CD4-positive, alpha-beta T cell treated with Interleukin-12 subunit alpha and Interleukin-12 subunit beta, for 1 hour (primary cell): Measurements from ENCODE around the gene GRIN3B.
"Not testable (repeated sequence)": the region's sequence is repeated elsewhere in the genome, so short reads cannot be mapped to it uniquely, and the experiment has no call there.

Experiments
- DNase-seq: peaks from one replicate; pipeline ENCODE4 v3.0.0-alpha.2; 2020

The GRIN3B gene

DNA sequence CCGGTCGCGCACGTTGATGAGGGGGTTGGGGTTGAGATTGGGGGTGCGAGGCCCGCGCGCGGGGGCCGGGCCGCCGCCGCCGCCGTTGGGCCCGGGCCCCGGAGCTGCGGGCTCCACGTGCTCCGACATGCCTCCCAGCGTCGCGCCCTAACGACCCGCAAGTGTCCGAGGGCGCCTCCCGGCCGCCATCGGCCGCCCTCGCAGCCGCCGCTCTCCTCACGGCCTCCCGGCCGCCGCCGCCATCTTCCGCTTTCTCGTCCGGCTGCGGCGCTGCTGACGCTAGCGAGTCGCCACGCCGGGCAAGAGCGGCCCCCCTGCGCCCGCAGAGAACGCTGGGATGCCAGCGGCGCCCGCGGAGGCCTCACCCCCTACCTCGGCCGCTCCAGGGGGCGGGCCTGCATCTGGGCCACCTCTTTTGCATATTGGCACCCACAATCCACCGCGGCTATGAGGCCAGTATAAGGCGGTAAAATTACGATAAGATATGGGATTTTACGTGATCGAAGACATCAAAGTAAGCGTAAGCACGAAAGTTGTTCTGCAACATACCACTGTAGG is 20.7 kb downstream of the GRIN3B start, which contains the start of gene TMEM259:
TMEM259 (minus strand) TSS at position 256 of the 558 bp plus-strand sequence; CDS start at position 129, 127 bp downstream.
- DNase-seq, result peak; percentile 98

DNA sequence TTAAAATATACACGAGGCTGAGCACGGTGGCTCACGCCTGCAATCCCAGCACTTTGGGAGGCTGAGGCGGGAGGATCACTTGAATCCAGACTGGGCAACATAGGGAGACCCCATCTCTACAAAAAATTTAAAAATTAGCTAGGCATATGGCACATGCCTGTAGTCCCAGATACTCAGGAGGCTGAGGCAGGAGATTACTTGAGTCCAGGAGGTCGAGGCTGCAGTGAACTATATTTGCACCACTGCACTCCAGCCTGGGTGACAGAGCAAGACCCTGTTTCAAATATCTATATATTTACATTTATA is 23.6 kb downstream of the GRIN3B start:
- not testable (repeated sequence) for DNase-seq

DNA sequence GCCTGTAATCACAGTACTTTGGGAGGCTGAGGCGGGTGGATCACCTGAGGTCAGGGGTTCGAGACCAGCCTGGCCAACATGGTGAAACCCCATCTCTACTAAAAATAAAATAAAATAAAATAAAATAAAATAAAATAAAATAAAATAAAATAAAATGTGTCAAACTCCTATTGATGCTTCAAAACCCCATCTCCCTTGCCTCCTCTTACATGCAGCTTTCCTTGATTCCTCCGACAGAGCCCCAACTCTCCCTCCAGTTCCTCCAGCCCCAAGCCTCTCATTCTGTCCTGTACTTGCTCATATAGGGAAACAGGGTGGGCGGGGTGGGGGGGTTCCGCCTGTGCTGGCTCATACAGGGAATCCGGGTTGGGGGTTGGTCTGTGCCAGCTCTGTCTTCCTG is 24.9 kb downstream of the GRIN3B start:
- DNase-seq, result not testable (repeated sequence)

DNA sequence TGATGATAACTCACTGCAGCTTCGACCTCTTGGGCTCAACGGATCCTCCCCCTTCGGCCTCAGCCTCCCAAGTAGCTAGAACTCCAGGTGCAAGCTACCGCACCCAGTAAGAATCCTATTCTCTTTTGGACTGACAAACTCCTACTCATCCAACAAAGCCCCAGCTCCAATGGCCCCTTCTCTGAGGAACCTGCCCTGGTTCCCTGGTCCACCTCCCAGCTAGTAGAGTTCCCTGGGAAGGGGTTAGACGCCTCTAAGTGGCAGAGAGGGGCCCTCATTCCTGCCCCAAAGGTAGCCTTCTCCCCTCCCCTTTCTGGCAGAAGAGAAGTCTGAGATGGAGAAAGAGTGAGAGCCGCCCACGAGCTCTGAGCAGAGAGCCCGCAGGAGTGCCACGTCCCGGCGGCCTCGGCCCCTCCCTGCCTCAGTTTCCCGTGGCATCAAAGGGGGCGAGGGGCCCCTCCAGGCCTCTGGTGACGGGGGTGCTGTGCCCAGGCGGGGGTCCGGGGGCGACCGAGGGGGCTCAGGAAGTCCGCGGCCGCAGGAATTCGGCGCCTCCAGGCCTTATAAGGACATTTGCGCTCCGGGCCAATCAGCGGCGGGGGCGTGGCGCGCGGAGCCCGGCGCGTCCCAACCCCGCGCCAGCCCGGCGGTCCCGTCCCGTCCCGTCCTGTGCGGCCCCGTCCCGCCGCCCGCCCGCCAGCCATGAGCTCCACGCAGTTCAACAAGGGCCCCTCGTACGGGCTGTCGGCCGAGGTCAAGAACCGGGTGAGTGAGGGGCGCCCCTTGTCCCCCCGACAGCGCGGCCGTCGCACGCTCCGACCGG is 26.0 kb downstream of the GRIN3B start, which contains the start of gene CNN2:
CNN2 (plus strand) TSS at position 649 of the 823 bp plus-strand sequence; CDS start at position 703, 54 bp downstream.
- peak; percentile 66 for DNase-seq

DNA sequence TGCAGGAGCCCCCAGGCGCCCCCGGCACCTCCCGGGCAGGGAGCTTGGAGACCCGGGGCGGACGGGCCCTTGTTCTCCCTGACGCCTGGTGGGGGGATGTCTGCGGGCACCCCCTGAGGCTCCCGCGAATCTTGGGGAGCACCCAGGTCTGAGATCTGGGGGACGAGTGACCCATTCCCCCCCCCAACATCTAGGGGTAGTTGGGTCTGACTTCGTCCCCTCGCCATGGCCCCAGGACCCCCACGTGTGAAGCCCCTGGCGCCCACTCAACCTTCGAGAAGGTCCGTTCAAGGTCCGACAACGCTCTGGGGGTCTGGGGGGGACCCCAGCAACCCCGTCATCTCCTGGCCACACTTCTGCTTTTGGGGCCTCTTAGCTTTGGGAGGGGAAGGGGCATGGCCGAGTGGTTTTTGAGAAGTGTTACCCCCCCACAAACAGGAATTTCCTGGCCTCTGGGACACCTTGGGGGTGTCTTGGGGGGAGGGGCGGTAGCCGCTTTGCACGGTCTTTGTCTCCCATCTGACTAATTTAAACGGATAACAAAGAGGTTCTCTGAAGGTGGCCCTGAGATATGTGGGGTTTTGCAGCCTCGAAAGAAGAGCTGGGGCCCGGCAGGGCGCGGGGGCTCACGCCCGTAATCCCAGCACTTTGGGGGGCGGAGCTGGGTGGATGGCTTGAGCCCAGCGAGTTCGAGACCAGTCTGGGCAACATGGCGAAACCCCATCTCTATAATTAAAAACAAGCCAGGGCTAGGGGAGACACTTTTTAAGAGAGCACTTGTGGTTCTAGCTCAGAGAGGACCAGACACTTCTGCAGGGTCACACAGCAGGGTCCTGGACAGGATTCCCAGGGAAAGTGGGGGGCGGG is 26.8 kb downstream of the GRIN3B start:
- peak; percentile 37 for DNase-seq

DNA sequence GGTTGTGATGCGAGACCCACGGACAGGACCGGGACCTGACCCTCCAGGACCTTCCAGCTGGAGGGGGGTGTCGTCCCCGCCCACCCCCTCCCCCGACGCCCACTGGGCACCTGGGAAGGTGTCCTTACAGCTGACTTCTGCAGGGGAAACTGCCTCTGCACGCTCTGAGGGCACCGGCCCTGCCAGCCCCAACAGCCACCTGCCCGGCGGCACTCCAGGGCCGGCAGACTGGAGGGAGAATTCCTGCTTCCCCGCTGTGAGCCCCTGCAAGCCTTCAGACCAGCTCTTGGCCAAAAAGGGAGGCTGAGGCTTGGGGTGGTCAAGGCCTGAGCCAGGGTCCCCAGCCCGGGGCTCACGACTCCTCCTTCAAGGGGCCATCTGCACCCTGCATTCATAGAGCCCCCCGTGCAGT is 27.4 kb downstream of the GRIN3B start:
- no peak for DNase-seq

DNA sequence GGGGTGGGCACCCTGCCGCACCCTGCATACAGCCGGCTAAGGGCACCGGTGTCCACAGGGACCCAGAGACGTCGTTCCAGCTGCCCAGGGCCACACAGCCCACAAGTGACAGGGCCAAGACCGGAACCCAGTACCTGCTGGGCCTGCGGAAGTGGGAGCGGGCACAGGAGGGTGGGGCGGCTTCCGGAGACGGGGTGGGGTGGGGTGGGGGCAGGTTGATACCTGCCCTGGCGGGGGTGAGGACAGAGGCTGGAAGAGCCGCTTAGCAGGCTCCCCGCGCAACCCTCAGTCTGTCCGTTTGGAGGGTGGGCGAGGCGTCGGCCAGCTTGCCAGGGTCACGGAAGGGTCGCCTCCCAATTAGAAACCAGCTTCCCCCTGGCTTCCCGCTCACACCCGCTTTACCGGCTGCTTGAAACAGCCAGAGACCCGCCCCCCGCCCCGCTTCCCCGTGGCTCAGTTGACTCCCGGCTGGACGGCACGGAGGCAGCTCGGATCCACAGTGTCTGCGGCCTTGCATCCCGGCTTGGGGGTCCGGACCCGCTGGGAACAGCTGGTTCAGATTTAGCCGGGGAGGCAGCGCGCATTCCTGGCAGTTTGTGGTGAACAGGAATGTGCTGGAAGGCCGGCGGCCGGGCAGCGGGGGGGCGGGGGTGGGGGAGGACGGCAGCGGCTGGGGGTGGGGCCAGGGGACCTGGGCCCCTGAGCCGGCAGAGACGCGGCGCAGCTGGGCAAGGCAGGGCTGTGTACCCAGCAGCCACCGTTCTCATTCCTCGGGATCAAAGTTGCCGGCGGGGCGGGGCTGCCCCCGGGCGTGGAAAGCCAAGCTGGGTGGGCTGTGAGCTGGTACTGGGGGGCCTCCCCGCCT is 28.1 kb downstream of the GRIN3B start:
- DNase-seq, result peak; percentile 75

DNA sequence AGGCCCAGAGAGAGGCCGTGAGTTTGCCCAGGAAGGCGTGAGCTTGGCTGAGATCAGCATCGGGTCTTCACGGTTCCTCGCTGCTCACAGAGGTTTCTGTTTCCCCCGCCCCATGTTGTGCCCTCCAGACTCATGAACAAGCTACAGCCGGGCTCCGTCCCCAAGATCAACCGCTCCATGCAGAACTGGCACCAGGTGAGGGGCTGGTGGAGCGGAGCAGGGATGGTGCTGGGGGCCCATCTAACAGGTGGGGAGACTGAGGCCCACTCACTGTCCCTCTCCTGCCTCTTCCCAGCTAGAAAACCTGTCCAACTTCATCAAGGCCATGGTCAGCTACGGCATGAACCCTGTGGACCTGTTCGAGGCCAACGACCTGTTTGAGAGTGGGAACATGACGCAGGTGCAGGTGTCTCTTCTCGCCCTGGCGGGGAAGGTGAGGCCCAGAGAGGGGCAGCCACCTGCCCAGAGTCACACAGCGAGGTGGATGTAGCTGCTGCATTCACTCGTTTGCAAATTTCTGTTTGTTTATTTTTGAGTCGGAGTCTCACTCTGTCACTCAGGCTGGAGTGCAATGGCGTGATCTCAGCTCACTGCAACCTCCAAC is 32.1 kb downstream of the GRIN3B start:
- no peak for DNase-seq

DNA sequence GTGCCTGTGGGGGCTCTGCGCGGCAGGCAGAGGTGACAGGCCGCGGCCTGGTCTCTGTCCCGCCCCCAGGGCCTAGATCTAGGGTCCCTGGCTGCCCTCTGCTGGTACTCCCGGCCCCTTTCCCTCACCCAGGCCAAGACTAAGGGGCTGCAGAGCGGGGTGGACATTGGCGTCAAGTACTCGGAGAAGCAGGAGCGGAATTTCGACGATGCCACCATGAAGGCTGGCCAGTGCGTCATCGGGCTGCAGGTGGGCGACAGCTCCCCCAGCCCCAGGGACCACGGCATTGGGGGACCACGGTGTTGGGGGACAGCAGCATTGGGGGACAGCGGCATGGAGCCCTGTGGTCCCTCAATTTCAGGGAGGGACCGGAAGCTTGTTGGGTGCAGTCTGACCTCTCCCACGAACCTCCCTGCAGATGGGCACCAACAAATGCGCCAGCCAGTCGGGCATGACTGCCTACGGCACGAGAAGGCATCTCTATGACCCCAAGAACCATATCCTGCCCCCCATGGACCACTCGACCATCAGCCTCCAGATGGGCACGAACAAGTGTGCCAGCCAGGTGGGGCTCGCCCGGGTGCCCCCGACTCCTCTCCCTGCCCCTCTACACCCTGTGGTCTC is 35.9 kb downstream of the GRIN3B start:
- DNase-seq, result peak; percentile 33

DNA sequence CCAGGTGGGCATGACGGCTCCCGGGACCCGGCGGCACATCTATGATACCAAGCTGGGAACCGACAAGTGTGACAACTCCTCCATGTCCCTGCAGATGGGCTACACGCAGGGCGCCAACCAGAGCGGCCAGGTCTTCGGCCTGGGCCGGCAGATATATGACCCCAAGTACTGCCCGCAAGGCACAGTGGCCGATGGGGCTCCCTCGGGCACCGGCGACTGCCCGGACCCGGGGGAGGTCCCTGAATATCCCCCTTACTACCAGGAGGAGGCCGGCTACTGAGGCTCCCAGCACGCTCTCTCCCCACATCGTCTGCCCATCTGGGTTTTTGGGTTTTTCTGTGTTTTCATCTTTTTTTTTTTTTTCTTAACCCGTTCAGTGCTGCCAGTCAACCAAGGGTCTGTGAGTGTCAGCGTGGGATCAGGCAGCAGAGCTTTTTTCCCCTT is 37.4 kb downstream of the GRIN3B start:
- DNase-seq, result no peak

DNA sequence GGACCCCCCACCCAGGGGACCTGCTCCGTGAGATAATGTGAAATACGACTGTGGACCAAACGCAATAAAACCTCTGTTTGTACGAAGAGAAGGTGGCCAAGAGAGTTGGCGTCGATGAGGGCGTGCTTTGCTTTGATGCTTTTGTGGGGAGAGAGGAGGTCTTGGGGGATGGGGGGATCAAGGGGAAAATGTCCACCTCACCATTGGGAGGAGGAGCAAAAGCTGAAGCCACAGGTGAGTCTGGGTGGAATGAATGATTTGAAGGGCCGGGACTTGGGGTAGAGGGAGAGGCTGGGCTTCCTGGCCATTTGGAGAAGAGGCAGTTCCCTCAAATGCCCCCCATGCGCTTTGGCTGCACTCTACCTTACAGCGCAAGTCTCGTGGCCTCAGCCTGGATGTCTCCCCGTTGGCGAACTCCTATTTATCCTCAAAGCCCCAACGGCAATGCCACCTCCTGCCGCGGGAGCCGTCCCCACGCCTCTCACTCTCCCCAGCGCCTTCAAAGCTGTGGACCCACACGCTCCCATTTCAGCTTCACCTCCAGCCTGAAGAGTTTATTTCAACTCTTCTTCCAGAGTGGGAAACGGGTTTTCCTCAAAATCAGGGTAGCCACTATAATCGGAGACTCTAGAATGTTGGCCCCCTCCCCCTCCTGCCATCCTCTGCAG is 38.9 kb downstream of the GRIN3B start:
- no peak for DNase-seq

DNA sequence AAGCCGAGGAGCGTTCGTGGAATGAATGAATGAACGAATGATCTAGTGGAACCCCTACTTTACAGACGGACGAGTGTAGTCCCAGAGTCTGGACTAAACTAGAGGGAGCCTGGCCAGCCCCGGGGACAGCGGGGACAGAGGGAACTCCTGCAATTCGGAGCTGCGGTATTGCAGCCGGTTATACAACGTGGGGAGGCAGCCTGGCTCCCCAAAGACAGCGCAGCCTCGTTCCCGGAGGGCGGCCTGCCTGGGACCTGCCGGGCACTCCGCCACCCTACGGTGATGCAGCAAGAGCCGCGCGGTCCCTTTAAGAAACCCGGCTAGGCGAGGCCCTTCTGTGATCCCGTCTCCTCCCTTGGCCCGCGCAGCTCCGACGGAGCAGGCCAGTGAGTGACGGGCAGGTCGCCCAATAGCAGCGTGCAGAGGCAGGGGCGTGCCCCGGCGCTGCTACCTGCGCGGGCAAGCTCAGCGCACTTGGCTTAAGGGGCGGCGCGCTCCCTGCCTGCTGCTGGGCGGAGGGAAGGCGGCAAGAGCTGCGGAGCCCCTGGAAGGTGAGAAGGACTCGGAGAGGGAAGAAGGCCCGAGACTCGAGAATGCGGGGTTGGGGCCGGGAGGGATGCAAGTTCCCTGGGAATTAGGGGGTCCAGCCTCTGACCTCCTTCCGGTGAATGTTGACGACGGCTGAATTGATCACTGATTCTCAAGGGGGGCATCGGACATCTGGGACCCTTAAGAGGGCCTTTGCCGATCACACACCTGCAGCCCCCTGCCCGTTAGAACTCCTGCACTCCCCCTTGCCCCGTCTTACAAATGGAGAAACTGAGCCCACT is 39.6 kb downstream of the GRIN3B start, which contains the start of gene ABCA7:
ABCA7 (plus strand) TSS at position 462 of the 830 bp plus-strand sequence. CDS start 1,255 bp downstream, outside the sequence.
- peak; percentile 99 for DNase-seq

DNA sequence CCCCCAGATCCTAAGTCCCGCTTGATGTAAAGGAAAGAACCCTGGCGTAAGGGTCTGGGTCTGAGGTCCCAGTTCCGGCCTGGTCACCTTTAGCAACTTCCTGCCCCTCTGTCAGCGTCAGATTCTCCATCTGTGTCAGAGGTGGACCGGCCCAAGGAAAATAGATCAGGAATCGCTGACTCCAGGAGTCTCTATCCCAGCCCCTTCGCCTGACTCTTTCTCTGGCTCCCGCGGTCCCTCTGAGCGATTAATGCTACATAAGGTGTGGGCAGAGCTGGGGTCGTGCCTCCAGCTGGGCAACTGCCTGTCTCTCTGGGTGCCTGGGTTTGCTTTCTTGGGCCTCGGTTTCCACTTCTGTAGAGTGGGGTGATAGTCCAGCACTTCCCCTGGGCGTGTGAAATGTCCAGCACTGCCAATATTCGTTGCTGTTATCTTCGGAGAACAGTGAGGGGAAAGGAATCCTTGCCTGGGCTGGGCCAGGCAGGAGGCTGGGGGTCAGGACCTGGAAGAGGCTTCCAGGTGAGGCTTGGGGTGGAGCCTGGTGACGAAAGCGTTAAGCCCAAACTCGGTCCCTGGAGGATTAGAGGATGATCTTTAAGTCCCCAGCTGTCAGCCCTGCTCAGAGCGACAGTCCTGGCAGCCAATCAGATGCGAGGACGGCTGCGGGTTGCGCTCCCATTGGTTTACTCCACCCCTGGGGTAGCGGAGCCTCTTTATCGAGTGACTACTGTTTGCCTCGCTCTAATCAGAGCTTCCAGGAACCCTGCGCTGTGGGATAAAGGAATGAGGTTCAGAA is 40.5 kb downstream of the GRIN3B start:
- DNase-seq, result peak; percentile 94

DNA sequence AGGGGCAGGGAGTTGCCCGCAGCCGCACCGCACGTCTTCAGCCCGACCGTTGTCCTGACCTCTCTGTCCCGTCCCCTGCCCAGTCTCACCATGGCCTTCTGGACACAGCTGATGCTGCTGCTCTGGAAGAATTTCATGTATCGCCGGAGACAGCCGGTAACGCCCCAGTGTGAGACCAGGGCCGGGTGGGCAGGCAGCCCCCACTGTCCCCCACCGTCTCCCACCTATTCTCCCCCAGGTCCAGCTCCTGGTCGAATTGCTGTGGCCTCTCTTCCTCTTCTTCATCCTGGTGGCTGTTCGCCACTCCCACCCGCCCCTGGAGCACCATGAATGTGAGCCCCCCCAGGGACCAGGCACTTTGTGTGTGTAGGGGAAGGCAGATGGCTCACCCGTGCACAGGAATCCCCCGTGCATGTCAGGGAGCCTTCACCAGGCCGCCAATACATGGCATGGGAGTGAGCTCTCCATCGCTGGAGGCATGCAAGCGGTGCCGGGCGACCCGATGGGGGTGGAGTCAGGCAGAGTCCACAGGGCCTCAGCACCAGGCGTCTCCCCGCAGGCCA is 41.1 kb downstream of the GRIN3B start:
- DNase-seq, result no peak

DNA sequence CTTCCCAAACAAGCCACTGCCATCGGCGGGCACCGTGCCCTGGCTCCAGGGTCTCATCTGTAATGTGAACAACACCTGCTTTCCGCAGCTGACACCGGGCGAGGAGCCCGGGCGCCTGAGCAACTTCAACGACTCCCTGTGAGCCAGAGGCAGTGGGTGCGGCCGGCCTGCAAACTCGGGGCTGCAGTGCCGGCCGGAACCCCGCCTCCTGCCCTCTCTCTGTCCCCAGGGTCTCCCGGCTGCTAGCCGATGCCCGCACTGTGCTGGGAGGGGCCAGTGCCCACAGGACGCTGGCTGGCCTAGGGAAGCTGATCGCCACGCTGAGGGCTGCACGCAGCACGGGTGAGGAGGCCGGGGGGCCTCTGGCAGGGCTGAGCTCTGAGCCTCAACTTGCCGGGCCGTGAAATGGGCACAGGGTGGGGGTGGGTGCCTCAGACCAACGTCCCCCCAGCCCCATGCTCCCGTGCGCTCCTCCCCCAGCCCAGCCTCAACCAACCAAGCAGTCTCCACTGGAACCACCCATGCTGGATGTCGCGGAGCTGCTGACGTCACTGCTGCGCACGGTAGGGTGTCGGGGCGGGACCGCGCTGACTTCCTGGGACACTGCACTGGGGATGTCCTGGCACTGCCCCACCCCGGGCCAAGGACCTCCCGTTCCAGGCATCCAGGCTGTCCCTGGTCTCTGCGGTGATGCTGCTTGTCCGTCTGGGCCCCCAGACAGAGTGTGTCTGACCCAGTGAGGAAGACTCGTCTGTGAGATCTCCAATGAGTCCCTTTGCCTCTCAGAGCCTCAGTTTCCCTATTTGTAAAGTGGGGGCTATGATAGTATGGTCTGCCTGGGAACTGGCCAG is 41.8 kb downstream of the GRIN3B start:
- no peak for DNase-seq

DNA sequence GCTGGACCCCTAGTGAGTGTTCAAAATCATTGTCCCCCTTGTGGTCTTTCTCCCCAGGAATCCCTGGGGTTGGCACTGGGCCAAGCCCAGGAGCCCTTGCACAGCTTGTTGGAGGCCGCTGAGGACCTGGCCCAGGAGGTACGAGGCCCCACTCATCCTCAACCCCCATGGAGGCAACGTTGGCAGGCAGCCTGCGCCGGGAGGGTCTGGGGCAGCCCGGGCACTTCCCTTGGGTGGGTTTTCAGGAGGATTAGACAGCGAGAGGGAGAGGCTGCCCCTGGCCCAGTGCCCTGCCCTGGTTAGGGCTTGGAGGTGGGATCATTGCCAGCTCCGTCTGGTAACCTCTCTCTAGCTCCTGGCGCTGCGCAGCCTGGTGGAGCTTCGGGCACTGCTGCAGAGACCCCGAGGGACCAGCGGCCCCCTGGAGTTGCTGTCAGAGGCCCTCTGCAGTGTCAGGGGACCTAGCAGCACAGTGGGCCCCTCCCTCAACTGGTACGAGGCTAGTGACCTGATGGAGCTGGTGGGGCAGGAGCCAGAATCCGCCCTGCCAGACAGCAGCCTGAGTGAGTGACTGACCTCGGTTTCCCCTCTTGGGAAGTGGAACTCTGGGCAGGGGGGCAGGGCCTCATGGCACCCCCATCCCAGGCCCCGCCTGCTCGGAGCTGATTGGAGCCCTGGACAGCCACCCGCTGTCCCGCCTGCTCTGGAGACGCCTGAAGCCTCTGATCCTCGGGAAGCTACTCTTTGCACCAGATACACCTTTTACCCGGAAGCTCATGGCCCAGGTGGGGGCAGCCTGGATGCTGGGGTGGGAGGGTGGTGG is 42.7 kb downstream of the GRIN3B start:
- no peak for DNase-seq

DNA sequence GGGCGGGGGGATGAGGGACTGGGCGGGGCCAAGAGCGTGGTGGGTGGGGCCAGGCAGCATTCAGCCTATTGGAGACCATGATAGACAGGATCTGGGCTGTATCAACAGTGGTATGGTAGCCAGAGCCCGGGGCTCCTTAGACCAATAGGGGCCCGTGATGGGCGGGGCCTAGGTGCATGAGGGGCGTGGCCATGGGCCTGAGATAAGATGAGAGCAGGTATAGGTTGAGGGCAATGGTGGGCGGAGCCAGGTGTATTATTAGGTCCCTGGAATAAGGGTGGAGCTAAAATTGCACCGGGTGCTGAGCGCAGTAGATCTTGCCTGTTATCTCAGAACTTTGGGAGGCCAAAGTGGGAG is 45.0 kb downstream of the GRIN3B start:
- DNase-seq, result peak; percentile 82
